IPS DF 4.7 (cell line): ENCODE measurements around the gene TRABD2B.

ENCODE experiments used
- DNase-seq: peaks from one replicate; pipeline ENCODE4 v3.0.0-alpha.2; 2013; ENCODE audit warnings: low spot score; ENCODE audit errors: extremely low read depth

TRABD2B gene

GRCh38 chr1:47759251-47759935 lies 237.8 kb downstream of the TRABD2B start:
- DNase-seq: no peak

- DNase-seq: no peak
Measured at GRCh38 chr1:47758341-47759250, 238.6 kb downstream of the TRABD2B start.

GRCh38 chr1:47757226-47757975 lies 239.8 kb downstream of the TRABD2B start:
- no peak for DNase-seq

- DNase-seq: no peak
Measured at GRCh38 chr1:47756411-47756810, 240.8 kb downstream of the TRABD2B start.

GRCh38 chr1:47756006-47756405 lies 241.2 kb downstream of the TRABD2B start:
- DNase-seq: no peak

GRCh38 chr1:47755101-47755990 lies 241.8 kb downstream of the TRABD2B start:
- peak; percentile 56 for DNase-seq

- no peak for DNase-seq
Measured at GRCh38 chr1:47754221-47754620, 243.0 kb downstream of the TRABD2B start.

GRCh38 chr1:47753808-47754207 lies 243.4 kb downstream of the TRABD2B start:
- DNase-seq: no peak

GRCh38 chr1:47752559-47752958 lies 244.6 kb downstream of the TRABD2B start:
- DNase-seq: no peak

- DNase-seq: no peak
Measured at GRCh38 chr1:47751996-47752451, 245.2 kb downstream of the TRABD2B start.

- no peak for DNase-seq
Measured at GRCh38 chr1:47751193-47751592, 246.0 kb downstream of the TRABD2B start.

GRCh38 chr1:47745715-47746609 lies 251.2 kb downstream of the TRABD2B start:
- DNase-seq: no peak

- DNase-seq: no peak
Measured at GRCh38 chr1:47742890-47743760, 254.1 kb downstream of the TRABD2B start.

GRCh38 chr1:47738560-47739182 lies 258.5 kb downstream of the TRABD2B start:
- DNase-seq: no peak

- no peak for DNase-seq
Measured at GRCh38 chr1:47732489-47732888, 264.7 kb downstream of the TRABD2B start.

GRCh38 chr1:47731730-47732129 lies 265.5 kb downstream of the TRABD2B start:
- no peak for DNase-seq

- no peak for DNase-seq
Measured at GRCh38 chr1:47729685-47730084, 267.5 kb downstream of the TRABD2B start.

GRCh38 chr1:47727697-47728085 lies 269.5 kb downstream of the TRABD2B start:
- DNase-seq: no peak
